Posterior vena cava (tissue), 2 donors: Measurements from ENCODE around the gene CNBD2. TPM values are rescaled to one million over a fixed set of nuclear protein-coding genes. Genes with fewer than 3 reads are reported as not detected.
A peak's percentile ranks its signal among the peaks of the same experiment; 100 is the strongest.
"Not testable (repeated sequence)": the region's sequence is repeated elsewhere in the genome, so short reads cannot be mapped to it uniquely, and the experiment has no call there.

Experiments
- DNase-seq: peaks from one replicate; pipeline ENCODE4 v3.0.0-alpha.2; 2020; ENCODE audit warnings: low spot score
- intact Hi-C, 2 donors: fragments of 100-400 bp; cut with DNase I; formaldehyde crosslinking; loops; one replicate each; pipeline versions ENCODE4 v1.14.1 to v1.14.2; 2022 to 2023
- total RNA-seq, 2 donors: library from RNA; stranded (reverse); fragmentation: NEBNext Ultra II Directional; extraction: Animal tissue kit (Norgen Biotek cat#: 25700); gene quantifications; one replicate each; pipeline ENCODE4 v1.2.1, GENCODE V29; 2021
- donor health status: DM: yes; HTN: yes; CAD: no.
- donor health status: DM: yes; HTN: yes; CAD: no.

Gene CNBD2
- total RNA-seq, 2 donors from 2014 or later = 2.0 to 2.3 TPM

- DNase-seq = no peak
- intact Hi-C loops = no loop called here
Observed at GRCh38 chr20:35971981-35972380, 3.6 kb downstream of the CNBD2 start.

GRCh38 chr20:35972462-35972861 lies 4.1 kb downstream of the CNBD2 start:
- DNase-seq = no peak
- intact Hi-C loops = no loop called here

GRCh38 chr20:35974256-35974655 lies 5.9 kb downstream of the CNBD2 start:
- no peak for DNase-seq
- intact Hi-C loops = no loop called here

- intact Hi-C loops = no loop called here
- DNase-seq = no peak
Observed at GRCh38 chr20:35975576-35976373, 7.4 kb downstream of the CNBD2 start.

GRCh38 chr20:35978041-35978513 lies 9.7 kb downstream of the CNBD2 start:
- intact Hi-C loops = no loop called here

GRCh38 chr20:35979544-35979943 lies 11.2 kb downstream of the CNBD2 start:
- DNase-seq = no peak
- intact Hi-C loops = no loop called here

More at GRCh38 chr20:35978041-35978513, 9.7 kb downstream of the CNBD2 start:
- no peak for DNase-seq

- intact Hi-C loops = no loop called here
Observed at GRCh38 chr20:35981969-35982368, 13.6 kb downstream of the CNBD2 start.

GRCh38 chr20:35984382-35984781 lies 16.0 kb downstream of the CNBD2 start:
- intact Hi-C loops = no loop called here
- DNase-seq = no peak

More at GRCh38 chr20:35981969-35982368, 13.6 kb downstream of the CNBD2 start:
- DNase-seq = no peak

- DNase-seq = no peak
- intact Hi-C loops = no loop called here
Observed at GRCh38 chr20:35985806-35986205, 17.4 kb downstream of the CNBD2 start.

GRCh38 chr20:35988910-35989463 lies 20.6 kb downstream of the CNBD2 start:
- no peak for DNase-seq
- intact Hi-C loops = no loop called here

- intact Hi-C loops = loop anchor here in 1 of 2 donors (5.0 kb wide), 1 partner anchor 206 kb away; no protein-coding TSS in a partner anchor
- DNase-seq = no peak
Observed at GRCh38 chr20:35991142-35991771, 22.9 kb downstream of the CNBD2 start.

- intact Hi-C loops = loop anchor here in 1 of 2 donors (5.0 kb wide), 1 partner anchor 204 kb away; no protein-coding TSS in a partner anchor
Observed at GRCh38 chr20:35992713-35993335, 24.4 kb downstream of the CNBD2 start.

GRCh38 chr20:35994994-35995453 lies 26.6 kb downstream of the CNBD2 start:
- peak; percentile 92 for DNase-seq
- intact Hi-C loops = loop anchor here in 1 of 2 donors (2.0 to 5.0 kb wide), 2 partner anchors 144 to 202 kb away; no protein-coding TSS in a partner anchor

More at GRCh38 chr20:35992713-35993335, 24.4 kb downstream of the CNBD2 start:
- DNase-seq = no peak

GRCh38 chr20:35996492-35996891 lies 28.1 kb downstream of the CNBD2 start:
- DNase-seq = not testable (repeated sequence)

GRCh38 chr20:36001331-36001730 lies 32.9 kb downstream of the CNBD2 start:
- intact Hi-C loops, DNase-seq: not testable (repeated sequence)

More at GRCh38 chr20:35996492-35996891, 28.1 kb downstream of the CNBD2 start:
- intact Hi-C loops = loop anchor here in 1 of 2 donors (2.0 kb wide), 1 partner anchor 146 kb away; no protein-coding TSS in a partner anchor

GRCh38 chr20:36002855-36003254 lies 34.5 kb downstream of the CNBD2 start:
- DNase-seq = no peak
- intact Hi-C loops = no loop called here

GRCh38 chr20:36004045-36004444 lies 35.7 kb downstream of the CNBD2 start:
- intact Hi-C loops = no loop called here
- DNase-seq = no peak

GRCh38 chr20:36008461-36009035 lies 40.2 kb downstream of the CNBD2 start:
- intact Hi-C loops = no loop called here

GRCh38 chr20:36010076-36010475 lies 41.7 kb downstream of the CNBD2 start:
- intact Hi-C loops = no loop called here

More at GRCh38 chr20:36008461-36009035, 40.2 kb downstream of the CNBD2 start:
- no peak for DNase-seq

More at GRCh38 chr20:36010076-36010475, 41.7 kb downstream of the CNBD2 start:
- no peak for DNase-seq
